Lower leg skin (tissue), 4 donors: Measurements from ENCODE around the gene CEACAM18. TPM values are rescaled to one million over a fixed set of nuclear protein-coding genes. Genes with fewer than 3 reads are reported as not detected.

Source experiments
- DNase-seq, 2 donors: peaks; one replicate each; pipeline ENCODE4 v3.0.0-alpha.2; 2019; ENCODE audit warnings: low spot score in 2 of 2
- H3K4me3 ChIP-seq: fragments of 200-600 bp; sonication (generic); 2 replicates; pipeline ENCODE4 v1.5.1; 2017; ENCODE audit warnings: mild to moderate bottlenecking, low read depth; ENCODE audit not compliant: poor library complexity, severe bottlenecking
- CTCF ChIP-seq, 3 donors: fragments of 450-650 bp; IDR thresholded peaks; one replicate each; pipeline ENCODE4 v1.5.1; 2016; ENCODE audit warnings: antibody characterized with exemption in 3 of 3, mild to moderate bottlenecking in 3 of 3, moderate library complexity in 2 of 3
- POLR2A ChIP-seq, 2 donors: fragments of 450-650 bp; IDR thresholded peaks; one replicate each; pipeline ENCODE4 v1.6.1; 2016 to 2017; ENCODE audit warnings: antibody characterized with exemption in 2 of 2, mild to moderate bottlenecking in 1 of 2, moderate library complexity in 1 of 2
- WGBS, 2 donors: methylation state at CpG; one replicate each; pipeline ENCODE4 v1.1.5; 2018; 5-methylcytosine and 5-hydroxymethylcytosine counted together
- intact Hi-C: fragments of 100-400 bp; cut with DNase I; formaldehyde crosslinking; loops from one replicate; pipeline ENCODE4 v1.15.0; 2023; ENCODE audit warnings: low total_unique reads
- total RNA-seq, 4 donors: library from RNA; depleted of rRNA; stranded (reverse); fragments of >200 nt; gene quantifications; one replicate each; pipeline ENCODE4 v1.1.0, GENCODE V29; 2016

The CEACAM18 gene
- total RNA-seq, 4 donors from 2014 or later: not detected

GRCh38 chr19:51507192-51507591, 28.9 kb downstream of the CEACAM18 start:
- TF ChIP-seq POLR2A (IDR thresholded peaks at IDR 0.05): no peak
- intact Hi-C loops: no loop called here
- DNase-seq: no peak
- H3K4me3 ChIP-seq: no peak overlapping the region
- 49 to 58% methylated on average over 3 of the region's 3 CpGs for WGBS, 2 donors

GRCh38 chr19:51507640-51508058, 29.3 kb downstream of the CEACAM18 start:
- TF ChIP-seq CTCF (IDR thresholded peaks at IDR 0.05): no peak
- TF ChIP-seq POLR2A (IDR thresholded peaks at IDR 0.05): no peak
- no peak overlapping the region for H3K4me3 ChIP-seq
- WGBS, 2 donors: 57 to 66% methylated on average over 6 of the region's 6 CpGs
- DNase-seq: no peak
- intact Hi-C loops: no loop called here

- intact Hi-C loops: no loop called here
- TF ChIP-seq POLR2A (IDR thresholded peaks at IDR 0.05): no peak
- TF ChIP-seq CTCF (IDR thresholded peaks at IDR 0.05): no peak
- DNase-seq: no peak
- H3K4me3 ChIP-seq: no peak overlapping the region
- 54 to 55% methylated on average over 3 of the region's 3 CpGs for WGBS, 2 donors
Measured at GRCh38 chr19:51508059-51508733, 29.9 kb downstream of the CEACAM18 start.

- no peak for DNase-seq
- intact Hi-C loops: no loop called here
- TF ChIP-seq CTCF (IDR thresholded peaks at IDR 0.05): no peak
- no peak for TF ChIP-seq POLR2A (IDR thresholded peaks at IDR 0.05)
- no peak overlapping the region for H3K4me3 ChIP-seq
- 49 to 50% methylated on average over 7 of the region's 7 CpGs for WGBS, 2 donors
Measured at GRCh38 chr19:51509823-51510660, 31.7 kb downstream of the CEACAM18 start.

GRCh38 chr19:51511353-51511752, 33.0 kb downstream of the CEACAM18 start:
- no peak for TF ChIP-seq POLR2A (IDR thresholded peaks at IDR 0.05)
- no peak for TF ChIP-seq CTCF (IDR thresholded peaks at IDR 0.05)
- DNase-seq: no peak
- intact Hi-C loops: no loop called here
- WGBS, 2 donors: 14 to 15% methylated on average over 6 of the region's 6 CpGs
- H3K4me3 ChIP-seq: no peak overlapping the region

- H3K4me3 ChIP-seq: no peak overlapping the region
- intact Hi-C loops: no loop called here
- no peak for DNase-seq
- no peak for TF ChIP-seq CTCF (IDR thresholded peaks at IDR 0.05)
- TF ChIP-seq POLR2A (IDR thresholded peaks at IDR 0.05): no peak
- WGBS, 2 donors: 30 to 33% methylated on average over 2 of the region's 2 CpGs
Measured at GRCh38 chr19:51513968-51514367, 35.6 kb downstream of the CEACAM18 start.
